GM19324 (cell line): Measurements from ENCODE around the gene LPIN2.
"Not testable (repeated sequence)": the region's sequence is repeated elsewhere in the genome, so short reads cannot be mapped to it uniquely, and the experiment has no call there.

ENCODE experiments used
- ATAC-seq: cut with Tn5 transposase; IDR thresholded peaks from one replicate; pipeline ENCODE4 v1.9.1; 2021; ENCODE audit warnings: mild to moderate bottlenecking, moderate library complexity; ENCODE audit not compliant: unreplicated experiment, low FRiP score

Gene LPIN2

DNA sequence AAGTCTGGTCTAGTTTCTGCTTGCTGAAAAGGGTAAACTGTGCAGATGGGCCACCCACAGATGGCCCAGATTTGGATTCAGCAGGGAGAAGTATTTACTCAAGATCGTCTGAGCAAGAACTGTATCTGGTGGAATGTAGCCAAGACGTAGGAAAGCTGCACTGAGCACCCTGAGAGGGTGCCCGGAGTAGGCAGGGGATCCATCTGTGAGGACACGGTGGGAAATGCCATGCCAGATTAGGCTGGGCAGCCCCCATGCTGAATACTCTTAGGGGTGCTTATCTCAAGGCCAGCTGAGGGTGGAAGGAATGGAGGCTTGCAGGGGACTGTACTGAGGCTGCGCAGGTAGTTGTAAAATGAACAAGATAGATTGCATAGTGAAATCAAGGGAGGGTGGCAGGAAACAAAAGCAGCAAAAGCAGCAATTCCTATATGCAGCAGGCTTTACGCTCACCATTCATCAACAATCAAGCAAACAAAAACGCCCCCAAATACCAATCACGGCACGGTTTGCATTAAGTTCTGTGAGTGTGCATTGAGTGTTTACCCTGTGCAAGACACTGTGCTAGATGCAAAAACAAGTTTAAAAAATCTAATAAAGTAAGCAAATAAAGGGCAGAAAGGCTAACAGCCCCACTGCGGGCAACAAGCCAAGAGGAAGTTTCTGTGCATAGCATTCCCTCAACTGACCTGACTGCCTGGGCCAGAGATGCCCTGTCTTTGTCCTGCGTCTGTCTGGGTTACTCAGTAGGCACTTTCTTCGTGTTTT, 32.2 kb upstream of the LPIN2 start:
- ATAC-seq = no peak

DNA sequence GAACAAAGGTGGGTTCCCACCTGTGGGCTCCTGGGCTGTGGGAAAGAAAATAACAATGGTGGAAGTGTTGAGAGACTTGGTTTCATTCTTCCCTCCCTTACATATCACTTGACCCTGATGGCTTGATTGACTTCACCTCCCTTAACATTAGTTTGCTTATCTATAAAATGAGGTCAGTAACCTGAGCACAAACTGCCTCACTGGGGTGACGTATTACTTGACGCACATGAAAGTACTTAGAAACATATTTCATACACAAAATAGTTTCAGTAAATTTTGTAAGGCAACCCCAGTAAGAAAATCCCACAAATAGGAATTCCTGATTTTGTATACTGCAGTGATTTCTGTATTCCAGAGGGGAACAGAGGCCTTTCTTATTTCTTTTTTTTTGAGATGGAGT, 29.4 kb upstream of the LPIN2 start:
- no peak for ATAC-seq

DNA sequence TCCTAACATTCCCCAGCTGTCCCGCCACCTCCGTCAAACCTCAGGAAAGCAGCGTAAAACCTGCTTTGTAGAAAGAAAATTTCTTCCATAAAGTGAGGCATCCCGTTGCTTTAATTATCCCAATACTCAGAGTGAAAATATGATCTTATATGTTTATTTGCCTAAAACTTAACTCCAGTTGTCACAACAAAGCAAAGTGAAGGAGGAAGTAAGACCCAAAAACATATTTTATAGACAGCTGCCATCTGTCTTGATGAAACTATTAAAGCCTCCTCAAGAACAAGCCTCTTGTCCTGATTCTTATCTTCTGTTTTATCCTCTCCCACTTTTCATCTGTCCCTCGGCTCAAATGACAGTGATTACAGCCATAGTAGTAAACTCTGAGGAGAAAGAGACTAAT, 28.9 kb upstream of the LPIN2 start:
- ATAC-seq = no peak

DNA sequence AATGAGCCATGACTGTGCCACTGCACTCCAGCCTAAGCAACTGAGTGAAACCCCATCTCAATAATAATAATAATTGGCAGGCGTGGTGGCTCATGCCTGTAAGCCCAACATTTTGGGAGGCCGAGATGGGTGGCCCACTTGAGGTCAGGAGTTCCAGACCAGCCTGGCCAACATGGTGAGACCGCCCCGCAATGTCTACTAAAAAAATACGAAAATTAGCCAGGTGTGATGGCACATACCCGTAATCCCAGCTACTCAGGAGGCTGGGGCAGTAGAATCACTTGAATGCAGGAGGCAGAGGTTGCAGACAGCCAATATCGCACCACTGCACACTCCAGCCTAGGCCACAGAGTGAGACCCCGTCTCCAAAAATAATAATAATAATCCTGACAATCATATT, 27.9 kb upstream of the LPIN2 start:
- ATAC-seq = no peak

DNA sequence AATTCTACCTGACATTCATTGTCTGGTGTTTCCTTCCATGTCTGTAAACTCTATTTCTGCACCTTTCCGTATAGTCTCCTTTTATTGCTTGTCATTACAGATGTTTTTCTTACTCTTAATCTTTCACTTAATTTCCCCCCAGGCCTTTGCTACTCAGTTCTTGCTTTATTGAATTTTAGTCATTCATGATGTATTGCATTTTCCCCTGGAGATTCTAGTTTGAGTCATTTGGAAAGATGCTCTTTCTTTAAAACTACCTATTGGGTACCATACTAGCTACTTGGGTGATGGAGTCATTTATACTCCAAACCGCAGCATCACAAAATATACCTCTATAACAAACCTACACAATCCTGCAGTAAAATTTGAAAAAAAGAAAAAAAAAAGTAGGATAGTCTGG, 27.2 kb upstream of the LPIN2 start:
- ATAC-seq = no peak

DNA sequence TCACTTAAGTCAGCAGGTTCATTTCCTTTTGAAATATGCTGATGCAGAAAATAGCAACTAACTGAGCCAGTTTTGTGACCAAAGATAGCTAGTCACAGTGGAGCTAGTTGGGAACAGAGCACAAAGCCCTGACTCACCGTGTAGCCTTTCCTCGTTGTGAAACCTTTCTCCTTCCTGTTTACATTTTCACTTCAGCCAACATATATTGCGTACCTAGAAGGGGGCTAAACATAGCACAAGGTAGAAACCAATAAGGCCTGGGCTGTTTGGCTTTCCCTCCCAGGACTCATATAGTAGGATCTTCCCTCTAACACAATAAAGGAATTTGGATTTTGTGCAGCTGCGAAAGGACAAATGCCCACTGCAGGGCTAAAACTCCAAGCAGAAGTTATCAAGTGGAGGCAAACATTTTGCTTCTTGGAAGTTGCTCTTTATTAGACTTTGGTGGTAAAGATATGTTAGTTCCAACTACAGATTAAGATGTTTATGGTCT, 24.5 kb upstream of the LPIN2 start:
- peak; percentile 89 for ATAC-seq

DNA sequence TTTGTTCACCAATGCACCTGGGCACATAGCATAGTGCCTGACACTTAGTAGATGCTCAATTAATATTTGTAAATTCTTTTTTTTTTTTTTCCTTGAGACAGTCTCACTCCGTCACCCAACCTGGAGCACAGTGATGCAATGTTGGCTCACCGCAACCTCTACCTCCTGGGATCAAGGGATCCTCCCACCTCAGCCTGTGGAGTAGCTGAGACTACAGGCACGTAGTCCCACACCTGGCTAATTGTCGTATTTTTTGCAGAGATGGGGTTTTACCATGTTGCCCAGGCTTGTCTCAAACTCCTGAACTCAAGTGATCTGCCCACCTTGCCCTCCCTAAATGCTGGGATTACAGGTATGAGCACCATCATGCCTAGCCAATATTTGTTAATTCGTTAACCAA, 23.2 kb upstream of the LPIN2 start:
- no peak for ATAC-seq

DNA sequence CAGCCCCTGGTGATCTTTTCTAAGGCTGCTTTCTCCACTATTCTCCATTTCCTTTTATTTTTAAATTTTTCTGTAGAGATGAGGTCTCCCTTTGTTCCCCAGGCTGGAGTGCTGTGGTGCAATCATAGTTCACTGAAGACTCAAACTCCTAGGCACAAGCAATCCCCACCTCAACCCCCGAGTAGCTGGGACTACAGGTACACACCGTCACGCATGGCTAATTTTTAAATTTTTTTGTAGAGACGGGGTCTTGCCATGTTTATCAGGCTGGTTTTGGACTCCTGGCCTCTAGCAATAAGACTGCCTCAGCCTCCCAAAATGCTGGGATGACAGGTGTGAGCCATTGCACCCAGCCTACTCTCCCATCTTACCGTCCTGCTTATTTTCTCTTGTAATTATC, 22.7 kb upstream of the LPIN2 start:
- no peak for ATAC-seq

DNA sequence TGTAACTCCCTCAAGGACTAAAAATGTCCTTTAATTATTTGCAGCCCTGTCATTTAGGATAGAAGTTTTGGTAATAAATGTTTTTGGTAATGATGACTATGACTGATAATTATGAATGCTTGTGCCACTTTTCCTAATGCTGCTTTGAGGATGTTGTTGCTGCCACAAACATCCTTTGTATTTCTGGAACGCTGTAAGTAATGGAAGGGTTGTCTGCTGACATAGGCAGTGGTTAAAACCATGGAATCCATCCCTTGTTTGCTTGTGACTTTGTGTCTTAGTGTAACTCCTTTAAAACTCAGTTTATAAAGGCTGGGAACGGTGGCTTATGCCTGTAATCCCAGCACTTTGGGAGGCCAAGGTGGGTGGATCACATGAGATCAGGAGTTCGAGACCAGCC, 19.8 kb upstream of the LPIN2 start:
- no peak for ATAC-seq

DNA sequence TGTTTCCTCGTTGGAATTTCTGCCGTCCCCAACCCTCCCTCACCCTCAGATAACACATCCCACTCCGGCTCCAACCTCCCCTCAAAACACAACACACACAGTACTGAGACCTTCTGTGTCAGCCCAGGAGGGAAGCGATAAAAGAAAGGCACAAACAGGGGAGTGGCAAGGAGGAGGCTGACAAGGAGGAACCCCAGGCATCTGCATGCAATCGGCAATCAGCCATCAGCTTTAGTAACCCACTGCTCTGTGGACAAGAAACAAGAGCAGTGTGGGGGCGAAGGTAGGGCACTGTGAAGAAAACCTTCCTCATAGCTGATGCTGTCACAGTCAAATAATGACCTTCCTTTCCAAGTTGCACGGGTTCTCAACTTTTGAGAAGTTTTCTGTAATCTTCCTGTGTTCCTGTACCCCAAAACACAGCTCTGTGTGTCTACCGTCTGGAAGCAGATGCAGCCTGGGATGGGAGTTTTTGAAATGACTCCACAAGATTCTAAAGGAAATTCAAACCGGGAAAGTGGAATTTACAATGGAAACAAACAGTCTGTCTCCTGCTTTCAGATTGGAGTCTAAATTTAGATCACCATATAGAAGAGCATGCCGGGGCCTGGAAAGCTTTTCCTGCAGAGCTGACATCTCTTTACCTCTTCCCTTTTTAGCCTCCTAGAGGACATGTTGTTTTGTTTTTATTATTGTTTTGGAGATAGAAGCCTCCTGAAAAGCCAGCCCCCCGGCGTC, 16.4 kb upstream of the LPIN2 start:
- ATAC-seq = no peak

DNA sequence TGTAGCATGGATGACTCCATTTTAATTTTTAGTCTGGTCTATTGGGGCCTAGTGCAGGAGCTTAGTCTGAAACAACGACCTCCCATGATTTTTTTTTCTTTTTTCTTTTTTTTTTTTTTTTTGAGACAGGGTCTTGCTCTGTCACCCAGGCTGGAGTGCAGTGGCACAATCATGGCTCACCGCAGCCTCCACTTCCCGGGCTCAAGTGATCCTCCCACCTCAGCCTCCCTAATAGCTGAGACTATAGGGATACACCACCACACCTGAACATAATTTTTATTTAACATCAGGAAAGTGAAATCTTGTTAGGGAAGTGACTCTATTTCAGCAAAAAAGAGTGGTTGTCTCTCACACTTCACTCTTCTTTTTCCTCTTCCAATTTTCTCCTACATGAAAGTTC, 15.2 kb upstream of the LPIN2 start:
- ATAC-seq = not testable (repeated sequence)

DNA sequence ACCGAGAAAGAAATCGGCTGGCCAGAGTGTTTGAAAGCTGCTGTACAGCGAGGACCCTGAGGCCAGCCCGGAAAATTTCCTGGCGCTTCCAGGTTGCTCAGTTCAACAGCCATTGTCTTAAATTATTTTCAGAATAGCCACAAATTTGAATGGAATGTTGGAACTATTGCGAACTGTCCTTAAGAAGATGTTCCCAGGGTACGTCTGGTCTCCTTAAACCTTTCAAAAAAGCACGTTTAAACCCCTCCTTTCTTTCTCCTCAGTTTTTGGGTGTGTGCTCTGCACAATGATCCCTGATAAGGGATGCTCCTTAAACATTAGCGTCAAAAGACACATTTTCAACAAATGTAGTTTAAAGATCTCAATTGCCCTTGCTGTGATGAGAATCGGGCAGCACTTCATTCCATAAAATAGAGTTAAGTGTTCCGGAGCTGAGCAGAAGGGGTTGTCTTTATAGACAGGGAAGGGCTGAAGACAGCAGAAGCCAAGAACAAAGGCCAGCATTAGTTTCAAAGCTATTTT, 14.5 kb upstream of the LPIN2 start:
- no peak for ATAC-seq

DNA sequence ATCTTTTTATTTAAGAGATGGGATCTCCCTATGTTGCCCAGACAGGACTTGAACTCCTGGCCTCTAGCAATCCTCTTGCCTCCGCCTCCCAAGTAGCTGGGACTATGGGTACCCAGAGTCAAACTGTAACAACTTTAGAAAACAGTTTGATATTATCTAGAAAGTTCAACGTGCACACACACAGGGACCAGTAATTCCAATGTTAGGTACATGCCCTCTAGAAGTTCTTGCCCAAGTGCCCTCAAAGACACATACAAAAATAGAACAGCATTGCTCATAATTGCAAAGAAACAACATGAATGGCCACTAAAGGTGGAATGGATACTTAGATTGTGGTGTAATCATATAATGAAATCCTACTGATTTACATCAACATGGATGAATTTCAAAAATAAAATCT, 12.6 kb upstream of the LPIN2 start:
- no peak for ATAC-seq

DNA sequence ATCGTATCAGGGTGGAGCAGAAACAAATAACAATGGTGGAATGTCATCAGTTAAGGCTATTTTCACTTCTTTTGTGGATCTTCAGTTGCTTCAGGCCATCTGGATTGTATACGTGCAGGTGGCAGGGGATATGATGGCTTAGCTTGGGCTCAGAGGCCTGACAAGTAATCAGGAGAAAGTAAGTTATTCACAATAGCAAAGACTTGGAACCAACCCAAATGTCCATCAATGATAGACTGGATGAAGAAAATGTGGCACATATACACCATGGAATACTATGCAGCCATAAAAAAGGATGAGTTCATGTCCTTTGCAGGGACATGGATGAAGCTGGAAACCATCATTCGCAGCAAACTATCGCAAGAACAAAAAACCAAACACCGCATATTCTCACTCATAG, 10.7 kb upstream of the LPIN2 start:
- not testable (repeated sequence) for ATAC-seq

DNA sequence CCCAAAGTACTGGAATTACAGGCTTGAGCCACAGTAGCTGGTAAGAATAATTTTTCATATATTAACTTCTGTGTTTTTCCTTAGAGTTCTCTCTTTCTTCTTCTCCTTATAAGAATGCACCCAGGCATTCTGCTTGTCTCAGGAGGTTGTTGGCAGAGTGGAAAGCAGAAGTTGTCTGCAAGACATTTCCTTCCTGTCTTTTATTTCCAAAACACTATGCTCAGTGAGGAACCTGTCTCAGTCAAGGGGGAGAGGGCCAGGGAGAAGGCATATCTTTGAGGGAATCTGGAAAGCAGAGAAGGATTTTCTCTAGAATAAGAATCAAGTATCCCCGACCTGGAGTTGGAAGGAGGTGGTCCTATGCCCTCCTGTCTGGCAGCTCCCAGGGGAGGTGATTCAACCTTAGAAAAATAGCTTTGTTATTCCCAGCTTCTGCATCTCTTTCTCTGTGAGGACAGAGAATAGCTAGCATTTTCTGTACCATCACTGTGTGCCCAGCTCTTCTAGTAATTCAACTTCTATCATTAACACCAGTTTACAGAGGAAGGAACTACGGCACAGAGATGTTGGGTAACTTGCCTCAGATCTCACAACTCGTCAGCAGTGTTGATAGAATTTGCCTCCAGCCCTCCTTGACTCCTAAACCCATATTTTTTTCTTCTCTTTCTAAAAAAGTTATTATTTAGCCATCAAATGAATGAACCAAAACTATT, 3.8 kb upstream of the LPIN2 start:
- ATAC-seq = no peak

DNA sequence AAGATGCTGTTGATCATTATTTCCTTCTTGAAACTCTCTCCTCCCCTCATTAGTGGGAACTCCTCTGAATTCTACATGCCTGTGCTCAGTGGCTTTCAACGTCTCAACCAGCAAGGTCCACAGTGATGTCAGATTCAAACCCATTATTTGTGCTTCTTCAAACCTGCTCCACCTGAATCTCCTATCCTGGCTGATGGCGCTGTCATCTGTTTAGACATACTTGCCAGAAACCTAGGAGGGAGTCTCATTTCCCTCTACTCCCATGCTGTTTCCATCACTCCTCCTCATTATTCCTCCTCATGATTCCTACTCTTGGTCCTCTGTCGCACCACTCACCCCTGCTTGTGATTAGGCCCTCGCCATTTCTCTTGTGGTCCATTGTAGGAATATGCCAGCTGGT, 2.9 kb upstream of the LPIN2 start:
- no peak for ATAC-seq

DNA sequence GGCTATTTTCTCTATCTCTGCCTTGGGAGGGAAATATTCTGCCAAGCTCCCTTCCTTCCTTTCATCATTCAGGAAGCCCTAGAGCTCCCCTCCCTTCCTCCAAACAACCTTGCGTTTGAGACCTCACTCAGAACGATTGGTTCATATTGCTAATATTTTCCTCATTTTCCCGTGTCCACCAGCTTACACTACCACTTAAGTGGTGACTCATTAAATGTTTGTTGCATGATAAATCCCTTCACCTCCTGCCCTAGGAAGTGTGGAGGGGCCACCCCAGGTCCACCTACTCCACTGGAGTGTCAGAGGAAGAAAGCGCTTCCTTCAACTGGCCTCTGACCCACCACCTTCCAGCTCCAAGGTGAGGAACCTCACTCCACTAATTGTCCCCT, 2.3 kb upstream of the LPIN2 start:
- no peak for ATAC-seq

DNA sequence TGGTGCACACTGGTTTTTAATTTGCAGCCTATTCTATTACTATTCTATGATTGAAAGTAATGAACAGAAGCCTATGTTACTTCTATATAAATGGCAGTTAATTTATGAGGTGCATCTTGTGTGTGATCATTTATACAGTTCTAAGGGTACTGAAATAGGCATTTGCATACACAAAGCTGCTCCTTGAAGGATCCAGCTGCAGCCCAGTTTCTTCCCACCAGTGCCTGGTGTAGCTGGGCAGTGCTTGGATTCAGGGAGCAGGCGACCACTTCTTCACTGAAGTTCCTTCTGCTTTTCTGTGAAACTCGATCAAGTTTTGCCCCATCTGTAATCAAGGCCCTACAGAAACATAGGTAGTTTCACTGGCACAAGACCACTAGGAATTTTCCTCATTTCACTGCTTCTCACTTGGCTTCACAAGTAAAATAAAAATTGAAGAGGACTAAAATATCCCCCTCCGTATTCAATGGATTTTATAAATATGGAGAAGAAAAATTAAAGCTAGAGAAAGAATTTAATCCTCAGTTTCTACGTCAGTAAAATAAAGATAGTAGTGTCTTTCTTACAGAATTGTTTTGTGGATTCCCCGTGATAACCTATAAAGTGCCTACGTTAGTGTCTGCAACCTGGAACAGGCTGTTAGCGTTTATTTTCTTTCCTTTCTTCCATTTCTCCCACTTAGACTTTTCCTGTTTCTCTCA, 1.7 kb upstream of the LPIN2 start:
- ATAC-seq = no peak

DNA sequence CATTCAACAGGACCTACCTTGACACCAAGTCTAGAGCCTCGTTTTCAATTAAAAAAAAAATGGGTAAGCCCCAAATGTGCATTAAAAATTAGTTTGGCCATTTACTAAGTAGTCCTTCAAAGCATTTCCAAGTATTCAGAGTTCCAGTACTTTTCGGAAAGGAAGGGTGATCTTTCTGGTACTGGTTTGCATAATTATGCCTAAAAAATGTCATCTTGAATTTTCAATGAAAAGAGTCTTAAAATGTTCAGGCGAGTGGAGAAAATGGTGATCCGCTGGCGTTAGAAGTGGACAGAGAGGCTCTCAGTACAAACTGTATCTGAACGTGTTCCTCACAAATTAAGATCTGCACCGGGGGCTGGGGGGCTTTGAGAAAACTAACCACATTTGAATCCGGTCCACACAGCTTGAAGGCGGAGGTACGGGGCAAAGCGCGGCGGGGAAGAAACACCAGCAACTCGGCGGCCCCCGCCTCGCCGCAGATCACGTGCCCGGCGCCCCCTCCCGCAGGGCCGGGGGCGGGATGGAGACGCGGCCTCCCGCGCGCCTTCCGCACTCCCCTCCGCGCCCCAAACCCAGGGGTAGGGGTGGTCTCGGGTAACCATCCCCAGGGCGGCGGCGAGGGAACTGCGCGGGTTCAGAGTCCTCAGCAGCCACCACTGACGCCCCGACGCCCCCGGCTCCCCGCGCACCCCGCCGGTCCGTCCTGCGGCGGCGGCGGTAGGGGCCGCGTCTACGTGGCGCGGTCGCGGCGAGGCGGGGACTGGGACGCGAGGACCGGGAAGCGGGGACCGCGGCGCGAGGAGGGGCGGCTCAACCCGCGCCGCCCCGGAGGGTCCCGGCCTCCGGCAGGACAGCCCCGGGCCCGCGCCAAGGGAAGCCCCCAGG, 564 bp downstream of the LPIN2 start:
- ATAC-seq = peak; percentile 48

DNA sequence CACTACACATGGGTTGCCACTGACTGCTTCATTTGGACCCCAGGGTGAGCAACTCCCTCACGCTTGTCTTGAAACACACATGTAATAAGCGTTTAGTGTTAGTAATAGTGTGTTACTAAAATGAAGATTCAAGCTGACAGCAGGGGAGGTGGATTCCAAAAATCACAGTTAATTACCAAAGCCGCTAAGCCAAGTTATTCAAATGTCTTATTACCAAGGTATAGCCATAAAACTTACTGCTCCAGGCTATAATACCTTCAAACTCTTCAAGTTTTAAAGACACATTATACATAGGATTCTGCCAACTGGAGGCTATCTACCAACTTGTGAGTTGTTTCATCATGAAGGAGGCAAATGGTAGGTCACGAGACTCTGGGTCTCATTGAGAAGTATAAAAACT, 2.9 kb downstream of the LPIN2 start:
- ATAC-seq = no peak
